HepG2 (cell line): ENCODE data around the gene CCL16. TPM values are rescaled to one million over a fixed set of nuclear protein-coding genes. Genes with fewer than 3 reads are reported as not detected.
A peak's percentile ranks its signal among the peaks of the same experiment; 100 is the strongest.

Source experiments
- ADNP ChIP-seq: sonication (generic); formaldehyde crosslinking; IDR thresholded peaks from 2 replicates; pipeline ENCODE4 v1.4.0; 2020; ENCODE audit warnings: missing genetic modification reagents
- CBX2 ChIP-seq, 2 experiments: fragments of 200-600 bp in 1 of 2; sonication (generic); formaldehyde crosslinking in 1 of 2; IDR thresholded peaks; 2 replicates each; pipeline versions ENCODE4 v1.7.0 to v1.8.1; 2018 to 2022; ENCODE audit warnings: low read depth in 2 of 2, low read length in 1 of 2, mild to moderate bottlenecking in 1 of 2, missing genetic modification reagents in 1 of 2
- ELF3 ChIP-seq: IDR thresholded peaks from 2 replicates; pipeline ENCODE4 v1.6.1; 2016; ENCODE audit warnings: missing genetic modification reagents, missing compliant biosample characterization
- GABPB1 ChIP-seq: IDR thresholded peaks from 2 replicates; pipeline ENCODE4 v1.6.1; 2016; ENCODE audit warnings: mild to moderate bottlenecking, missing genetic modification reagents, moderate library complexity, missing compliant biosample characterization
- HES4 ChIP-seq: sonication (generic); formaldehyde crosslinking; IDR thresholded peaks from 2 replicates; pipeline ENCODE4 v1.9.0; 2021; ENCODE audit warnings: mild to moderate bottlenecking, missing genetic modification reagents, borderline replicate concordance
- MTF2 ChIP-seq: sonication (generic); formaldehyde crosslinking; IDR thresholded peaks from 2 replicates; pipeline ENCODE4 v1.5.0; 2020; ENCODE audit warnings: missing genetic modification reagents, borderline replicate concordance
- NFIB ChIP-seq: sonication (generic); formaldehyde crosslinking; IDR thresholded peaks from 2 replicates; pipeline ENCODE4 v1.9.0; 2021; ENCODE audit warnings: missing genetic modification reagents, mild to moderate bottlenecking, borderline replicate concordance
- NFIC ChIP-seq: IDR thresholded peaks from 2 replicates; pipeline ENCODE4 v1.6.1; 2012; ENCODE audit warnings: mild to moderate bottlenecking, low read length, inconsistent platforms
- RXRB ChIP-seq: IDR thresholded peaks from 2 replicates; pipeline ENCODE4 v1.6.1; 2016; ENCODE audit warnings: borderline replicate concordance, missing genetic modification reagents, missing compliant biosample characterization
- SP1 ChIP-seq, 2 experiments: fragments of 450-650 bp in 1 of 2; sonication (generic) in 1 of 2; formaldehyde crosslinking in 1 of 2; IDR thresholded peaks; 2 replicates each; pipeline versions ENCODE4 v1.4.0 to v1.6.1; 2016 to 2020; ENCODE audit warnings: missing genetic modification reagents in 1 of 2
- SRY ChIP-seq: sonication (generic); formaldehyde crosslinking; IDR thresholded peaks from 2 replicates; pipeline ENCODE4 v1.8.0; 2022; ENCODE audit warnings: mild to moderate bottlenecking, missing genetic modification reagents
- ZBTB21 ChIP-seq: sonication (generic); formaldehyde crosslinking; IDR thresholded peaks from 2 replicates; pipeline ENCODE4 v1.4.0; 2020; ENCODE audit warnings: missing genetic modification reagents
- ZNF138 ChIP-seq: sonication (generic); formaldehyde crosslinking; IDR thresholded peaks from 2 replicates; pipeline ENCODE4 v1.5.0; 2020; ENCODE audit warnings: mild to moderate bottlenecking, low read depth, missing genetic modification reagents
- ZNF205 ChIP-seq: IDR thresholded peaks from 2 replicates; pipeline ENCODE4 v1.6.1; 2018; ENCODE audit warnings: missing biosample characterization, missing genetic modification reagents
- ZNF460 ChIP-seq: sonication (generic); formaldehyde crosslinking; IDR thresholded peaks from 2 replicates; pipeline ENCODE4 v1.5.1; 2020; ENCODE audit warnings: missing genetic modification reagents, mild to moderate bottlenecking, borderline replicate concordance
- ZNF501 ChIP-seq: sonication (generic); formaldehyde crosslinking; IDR thresholded peaks from 2 replicates; pipeline ENCODE4 v1.5.1; 2020; ENCODE audit warnings: mild to moderate bottlenecking, moderate library complexity, missing genetic modification reagents
- ZNF503 ChIP-seq: sonication (generic); formaldehyde crosslinking; IDR thresholded peaks from 2 replicates; pipeline ENCODE4 v1.4.0; 2020; ENCODE audit warnings: missing genetic modification reagents
- ZNF570 ChIP-seq: sonication (generic); formaldehyde crosslinking; IDR thresholded peaks from 2 replicates; pipeline ENCODE4 v1.4.0; 2020; ENCODE audit warnings: mild to moderate bottlenecking, missing genetic modification reagents, borderline replicate concordance
- ZNF749 ChIP-seq: sonication (generic); formaldehyde crosslinking; IDR thresholded peaks from 2 replicates; pipeline ENCODE4 v1.8.0; 2022; ENCODE audit warnings: mild to moderate bottlenecking, missing genetic modification reagents, moderate library complexity, borderline replicate concordance
- polyA plus RNA-seq, 8 experiments: library from polyadenylated mRNA; depleted of rRNA in 3 of 8; stranded (reverse) in 7 of 8; unstranded in 1 of 8; fragments of >200 nt; fragmentation: Illumina TruSeq in 4 of 8; extraction: Trizol in 4 of 8; gene quantifications; 2 replicates each; pipeline versions ENCODE4 v1.2.1 to v1.2.3, GENCODE V29; 2011 to 2016; ENCODE audit warnings: low read depth in 4 of 8, missing spikeins in 1 of 8, mixed read lengths in 1 of 8; ENCODE audit not compliant: insufficient read depth in 1 of 8
- total RNA-seq, 5 experiments: library from RNA; depleted of rRNA; stranded (reverse); fragments of >200 nt; fragmentation: Illumina TruSeq; extraction: Trizol; gene quantifications; 2 replicates each; pipeline ENCODE4 v1.2.3, GENCODE V29; 2016; ENCODE audit warnings: low read depth in 1 of 5
- TF ChIP-seq, protein P1 (sequence below): sonication (generic); formaldehyde crosslinking; IDR thresholded peaks from 2 replicates; pipeline ENCODE4 v1.8.0; 2022; ENCODE audit warnings: missing genetic modification reagents, mild to moderate bottlenecking, borderline replicate concordance
- TF ChIP-seq, protein P2 (sequence below): sonication (generic); formaldehyde crosslinking; IDR thresholded peaks from 2 replicates; pipeline ENCODE4 v1.8.0; 2022; ENCODE audit warnings: mild to moderate bottlenecking, missing genetic modification reagents
- TF ChIP-seq, protein P3 (sequence below), 2 experiments: sonication (generic) in 1 of 2; formaldehyde crosslinking in 1 of 2; IDR thresholded peaks; 2 replicates each; pipeline versions ENCODE4 v1.4.0 to v1.6.1; 2018 to 2020; ENCODE audit warnings: missing genetic modification reagents in 2 of 2, borderline replicate concordance in 1 of 2, low read depth in 1 of 2, mild to moderate bottlenecking in 1 of 2, missing biosample characterization in 1 of 2

CCL16 gene
- total and polyA plus RNA-seq, 2 of the 13 experiments (the other 11 are each of a cell fraction or from before 2014, with no cell fraction given) = 2.0 to 14.7 TPM

- no peak for TF ChIP-seq ZBTB21 (CRISPR knock-in tag)
- peak; percentile 87 for TF ChIP-seq ZNF205 (CRISPR knock-in tag)
- peak; percentile 92; the same call in 1 of the 2 replicates for TF ChIP-seq ZNF503 (CRISPR knock-in tag)
- TF ChIP-seq ZNF570 (CRISPR knock-in tag) = no peak
- TF ChIP-seq SP1 (IDR thresholded peaks at IDR 0.05) = no peak
- TF ChIP-seq SP1 (CRISPR knock-in tag; IDR thresholded peaks at IDR 0.05) = peak; percentile 43; the same call in 1 of the 2 replicates
- no peak for TF ChIP-seq MTF2 (CRISPR knock-in tag)
- peak; percentile 73; the same call in 1 of the 2 replicates for TF ChIP-seq ZNF138 (CRISPR knock-in tag)
- no peak for TF ChIP-seq NFIB (CRISPR knock-in tag)
- TF ChIP-seq ZNF460 (CRISPR knock-in tag) = peak; percentile 58; the same call in 1 of the 2 replicates
- TF ChIP-seq ZNF749 (CRISPR knock-in tag) = no peak
- TF ChIP-seq SRY = no peak
- no peak for TF ChIP-seq ADNP (CRISPR knock-in tag)
- TF ChIP-seq, protein P1, sequence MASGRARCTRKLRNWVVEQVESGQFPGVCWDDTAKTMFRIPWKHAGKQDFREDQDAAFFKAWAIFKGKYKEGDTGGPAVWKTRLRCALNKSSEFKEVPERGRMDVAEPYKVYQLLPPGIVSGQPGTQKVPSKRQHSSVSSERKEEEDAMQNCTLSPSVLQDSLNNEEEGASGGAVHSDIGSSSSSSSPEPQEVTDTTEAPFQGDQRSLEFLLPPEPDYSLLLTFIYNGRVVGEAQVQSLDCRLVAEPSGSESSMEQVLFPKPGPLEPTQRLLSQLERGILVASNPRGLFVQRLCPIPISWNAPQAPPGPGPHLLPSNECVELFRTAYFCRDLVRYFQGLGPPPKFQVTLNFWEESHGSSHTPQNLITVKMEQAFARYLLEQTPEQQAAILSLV (CRISPR knock-in tag) = peak; percentile 91
- peak; percentile 98 for TF ChIP-seq RXRB (CRISPR knock-in tag)
- TF ChIP-seq HES4 = no peak
- TF ChIP-seq, protein P2, sequence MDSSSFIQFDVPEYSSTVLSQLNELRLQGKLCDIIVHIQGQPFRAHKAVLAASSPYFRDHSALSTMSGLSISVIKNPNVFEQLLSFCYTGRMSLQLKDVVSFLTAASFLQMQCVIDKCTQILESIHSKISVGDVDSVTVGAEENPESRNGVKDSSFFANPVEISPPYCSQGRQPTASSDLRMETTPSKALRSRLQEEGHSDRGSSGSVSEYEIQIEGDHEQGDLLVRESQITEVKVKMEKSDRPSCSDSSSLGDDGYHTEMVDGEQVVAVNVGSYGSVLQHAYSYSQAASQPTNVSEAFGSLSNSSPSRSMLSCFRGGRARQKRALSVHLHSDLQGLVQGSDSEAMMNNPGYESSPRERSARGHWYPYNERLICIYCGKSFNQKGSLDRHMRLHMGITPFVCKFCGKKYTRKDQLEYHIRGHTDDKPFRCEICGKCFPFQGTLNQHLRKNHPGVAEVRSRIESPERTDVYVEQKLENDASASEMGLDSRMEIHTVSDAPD (CRISPR knock-in tag) = peak; percentile 95
- TF ChIP-seq ELF3 = peak; percentile 90
- peak; percentile 96; the same call in 1 of the 2 replicates for TF ChIP-seq NFIC
- peak; percentile 67 for TF ChIP-seq ZNF501 (CRISPR knock-in tag)
- peak; percentile 63; the same call in 1 of the 2 replicates for TF ChIP-seq GABPB1 (CRISPR knock-in tag)
- TF ChIP-seq, protein P3, sequence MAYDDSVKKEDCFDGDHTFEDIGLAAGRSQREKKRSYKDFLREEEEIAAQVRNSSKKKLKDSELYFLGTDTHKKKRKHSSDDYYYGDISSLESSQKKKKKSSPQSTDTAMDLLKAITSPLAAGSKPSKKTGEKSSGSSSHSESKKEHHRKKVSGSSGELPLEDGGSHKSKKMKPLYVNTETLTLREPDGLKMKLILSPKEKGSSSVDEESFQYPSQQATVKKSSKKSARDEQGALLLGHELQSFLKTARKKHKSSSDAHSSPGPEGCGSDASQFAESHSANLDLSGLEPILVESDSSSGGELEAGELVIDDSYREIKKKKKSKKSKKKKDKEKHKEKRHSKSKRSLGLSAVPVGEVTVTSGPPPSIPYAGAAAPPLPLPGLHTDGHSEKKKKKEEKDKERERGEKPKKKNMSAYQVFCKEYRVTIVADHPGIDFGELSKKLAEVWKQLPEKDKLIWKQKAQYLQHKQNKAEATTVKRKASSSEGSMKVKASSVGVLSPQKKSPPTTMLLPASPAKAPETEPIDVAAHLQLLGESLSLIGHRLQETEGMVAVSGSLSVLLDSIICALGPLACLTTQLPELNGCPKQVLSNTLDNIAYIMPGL (CRISPR knock-in tag; IDR thresholded peaks at IDR 0.05; ENCODE audit: borderline replicate concordance in 1 of 2, low read depth in 1 of 2) = peak; percentile 37 to 64; a peak in 2 of 4 replicates
- no peak for TF ChIP-seq CBX2 (IDR thresholded peaks at IDR 0.05; ENCODE audit: low read depth, low read length)
- no peak for TF ChIP-seq CBX2 (CRISPR knock-in tag; IDR thresholded peaks at IDR 0.05; ENCODE audit: low read depth)
Measured at GRCh38 chr17:35973333-35974260, 7.7 kb downstream of the CCL16 start (continued).
